ENCODE measurements around the gene PLA2G4A. TPM values are rescaled to one million over a fixed set of nuclear protein-coding genes. Genes with fewer than 3 reads are reported as not detected.

Gene PLA2G4A
- total RNA-seq, 4 donors from 2014 or later = 11.8 to 22.6 (median 14.6) TPM

GRCh38 chr1:186978596-186979556 is 150.1 kb downstream of the PLA2G4A start:
- WGBS, 2 donors = 70 to 71% methylated on average over 7 of the region's 7 CpGs
- no peak overlapping the region for H3K27ac ChIP-seq
- no peak for DNase-seq

GRCh38 chr1:186980400-186980799 is 151.7 kb downstream of the PLA2G4A start:
- DNase-seq = no peak
- TF ChIP-seq CTCF (IDR thresholded peaks at IDR 0.05) (no peak), POLR2A (IDR thresholded peaks at IDR 0.05) (no peak)
- Histone ChIP-seq H3K9me3 (no peaks in the 10 kb centered on the region), H3K4me1 (peaks cover 0 to 9% (median 0%) of the 10 kb centered on the region in 3 donors), H3K36me3 (no peaks in the 10 kb centered on the region), H3K4me3 (no peak overlapping the region), H3K27me3 (no peaks in the 10 kb centered on the region), H3K27ac (no peak overlapping the region)
- intact Hi-C loops (cut with DNase I) = loop anchor here (10.0 kb wide), 1 partner anchor 296 kb away; the partner anchor contains the start of gene PTGS2
- 74 to 83% methylated on average over 2 of the region's 2 CpGs for WGBS, 2 donors

More at GRCh38 chr1:186978596-186979556, 150.1 kb downstream of the PLA2G4A start:
- Histone ChIP-seq H3K36me3 (no peaks in the 10 kb centered on the region), H3K4me1 (peaks cover 0 to 13% (median 0%) of the 10 kb centered on the region in 3 donors), H3K4me3 (no peak overlapping the region), H3K27me3 (no peaks in the 10 kb centered on the region), H3K9me3 (no peaks in the 10 kb centered on the region)
- intact Hi-C loops (cut with DNase I) = no loop called here
- TF ChIP-seq CTCF (IDR thresholded peaks at IDR 0.05) = no peak
- no peak for TF ChIP-seq POLR2A (IDR thresholded peaks at IDR 0.05)

GRCh38 chr1:186982116-186982515 is 153.4 kb downstream of the PLA2G4A start:
- H3K9me3 ChIP-seq = no peaks in the 10 kb centered on the region
- H3K27ac ChIP-seq = no peak overlapping the region
- no peak overlapping the region for H3K4me3 ChIP-seq
- no peaks in the 10 kb centered on the region for H3K36me3 ChIP-seq
- WGBS, 2 donors = 47 to 64% methylated on average over 3 of the region's 3 CpGs
- peaks cover 0 to 9% (median 0%) of the 10 kb centered on the region in 3 donors for H3K4me1 ChIP-seq
- intact Hi-C loops (cut with DNase I) = loop anchor here (10.0 kb wide), 1 partner anchor 297 kb away; the partner anchor contains the start of gene PTGS2
- TF ChIP-seq POLR2A (IDR thresholded peaks at IDR 0.05) (no peak), CTCF (IDR thresholded peaks at IDR 0.05) (no peak)
- no peaks in the 10 kb centered on the region for H3K27me3 ChIP-seq
- no peak for DNase-seq

- Histone ChIP-seq H3K4me1 (peaks cover 0 to 9% (median 0%) of the 10 kb centered on the region in 3 donors), H3K9me3 (no peaks in the 10 kb centered on the region), H3K27ac (peak overlapping the region in 1 of 4 donors; percentile 12), H3K36me3 (peaks cover 0 to 2% (median 0%) of the 10 kb centered on the region in 3 donors), H3K27me3 (no peaks in the 10 kb centered on the region), H3K4me3 (no peak overlapping the region)
- 55 to 69% methylated on average over 4 of the region's 4 CpGs for WGBS, 2 donors
- no peak for TF ChIP-seq CTCF (IDR thresholded peaks at IDR 0.05)
- TF ChIP-seq POLR2A (IDR thresholded peaks at IDR 0.05) = no peak
- intact Hi-C loops (cut with DNase I) = loop anchor here (10.0 kb wide), 1 partner anchor 299 kb away; the partner anchor contains the start of gene PTGS2
- DNase-seq = no peak
Measured at GRCh38 chr1:186983327-186983726, 154.6 kb downstream of the PLA2G4A start.

GRCh38 chr1:186984959-186985358 is 156.2 kb downstream of the PLA2G4A start:
- WGBS, 2 donors = 89 to 95% methylated on average over 4 of the region's 4 CpGs
- TF ChIP-seq POLR2A (IDR thresholded peaks at IDR 0.05) = no peak
- Histone ChIP-seq H3K27me3 (no peaks in the 10 kb centered on the region), H3K4me1 (peaks cover 0 to 9% (median 0%) of the 10 kb centered on the region in 3 donors), H3K9me3 (no peaks in the 10 kb centered on the region), H3K36me3 (peaks cover 0 to 10% (median 0%) of the 10 kb centered on the region in 3 donors), H3K4me3 (no peak overlapping the region), H3K27ac (no peak overlapping the region)
- intact Hi-C loops (cut with DNase I) = loop anchor here (5.0 to 10.0 kb wide), 2 partner anchors 300 to 378 kb away; partner anchors contain the start of gene PTGS2
- DNase-seq = no peak

All from esophagus squamous epithelium (tissue), 5 donors.